K562 (cell line): ENCODE data around the gene USB1. TPM values are rescaled to one million over a fixed set of nuclear protein-coding genes. Genes with fewer than 3 reads are reported as not detected.

Experiments used
- BRD4 ChIP-seq: fragments of 200-600 bp; sonication (generic); IDR thresholded peaks from 2 replicates; pipeline ENCODE4 v1.6.1; 2017; ENCODE audit warnings: inconsistent platforms
- CREB5 ChIP-seq: fragments of 250-450 bp; sonication (Bioruptor Pico); IDR thresholded peaks from 2 replicates; pipeline ENCODE4 v1.5.0; 2020; ENCODE audit warnings: mild to moderate bottlenecking
- FOXP4 ChIP-seq: sonication (generic); formaldehyde crosslinking; IDR thresholded peaks from 2 replicates; pipeline ENCODE4 v1.8.0; 2022; ENCODE audit warnings: mild to moderate bottlenecking, missing genetic modification reagents, borderline replicate concordance
- HNRNPH1 ChIP-seq: fragments of 200-400 bp; formaldehyde crosslinking; optimal IDR thresholded peaks from 2 replicates; pipeline ENCODE3; 2017; ENCODE audit warnings: low read depth, mild to moderate bottlenecking, low read length, moderate library complexity
- SMARCA4 ChIP-seq: fragments of 450-650 bp; IDR thresholded peaks from 2 replicates; pipeline ENCODE4 v1.6.1; 2016
- TEAD4 ChIP-seq, 2 experiments: sonication (generic) in 1 of 2; formaldehyde crosslinking in 1 of 2; IDR thresholded peaks; 2 replicates each; pipeline versions ENCODE4 v1.6.1 to v1.8.0; 2012 to 2022; ENCODE audit warnings: borderline replicate concordance in 1 of 2, inconsistent platforms in 1 of 2, low read length in 1 of 2, mild to moderate bottlenecking in 1 of 2, missing genetic modification reagents in 1 of 2
- ZC3H11A ChIP-seq: IDR thresholded peaks from 2 replicates; pipeline ENCODE4 v1.6.1; 2012; ENCODE audit warnings: low read depth, low read length, improper control_type of control experiment
- ZNF133 ChIP-seq: fragments of 250-450 bp; sonication (Bioruptor Pico); IDR thresholded peaks from 2 replicates; pipeline ENCODE4 v1.4.0; 2020; ENCODE audit warnings: mild to moderate bottlenecking
- ZNF324 ChIP-seq: fragments of 250-450 bp; sonication (Bioruptor Pico); IDR thresholded peaks from 2 replicates; pipeline ENCODE4 v1.4.0; 2020; ENCODE audit warnings: mild to moderate bottlenecking
- ZNF384 ChIP-seq: IDR thresholded peaks from 2 replicates; pipeline ENCODE4 v1.6.1; 2012; ENCODE audit warnings: low read depth, low read length, improper control_type of control experiment
- ZNF408 ChIP-seq: fragments of 250-450 bp; sonication (Bioruptor Pico); IDR thresholded peaks from 2 replicates; pipeline ENCODE4 v1.4.0; 2020; ENCODE audit warnings: low read depth, mild to moderate bottlenecking, moderate library complexity
- ZNF518B ChIP-seq: fragments of 250-450 bp; sonication (Bioruptor Pico); IDR thresholded peaks from 2 replicates; pipeline ENCODE4 v1.5.0; 2021; ENCODE audit warnings: mild to moderate bottlenecking, moderate library complexity
- polyA plus RNA-seq, 8 experiments: library from polyadenylated mRNA; depleted of rRNA in 4 of 8; stranded (reverse) in 5 of 8; unstranded in 3 of 8; fragments of >200 nt; fragmentation: Nextera tagmentation in 2 of 8; fragmentation: Illumina TruSeq in 1 of 8; extraction: Ambion mirVana in 2 of 8; extraction: Trizol in 1 of 8; gene quantifications; 2 replicates each; pipeline versions ENCODE4 v1.2.1 to v1.2.3, GENCODE V29; 2011 to 2014; ENCODE audit warnings: inconsistent platforms in 1 of 8, missing spikeins in 1 of 8
- total RNA-seq, 7 experiments: library from RNA; depleted of rRNA in 6 of 7; stranded (reverse); fragments of >200 nt in 6 of 7; fragmentation: Illumina TruSeq in 2 of 7; extraction: Trizol in 2 of 7; gene quantifications; 2 replicates each; pipeline versions ENCODE4 v1.2.1 to v1.2.3, GENCODE V29; 2011 to 2021; ENCODE audit warnings: low replicate concordance in 1 of 7
- TF ChIP-seq, protein P1 (sequence below): fragments of 250-450 bp; sonication (Bioruptor Pico); IDR thresholded peaks from 2 replicates; pipeline ENCODE4 v1.5.1; 2021; ENCODE audit warnings: mild to moderate bottlenecking
- TF ChIP-seq, protein P2 (sequence below): sonication (generic); formaldehyde crosslinking; IDR thresholded peaks from 2 replicates; pipeline ENCODE4 v1.8.0; 2023; ENCODE audit warnings: mild to moderate bottlenecking, missing genetic modification reagents

Gene USB1
- total and polyA plus RNA-seq, 9 of the 15 experiments (the other 6 are each of a cell fraction or from before 2014, with no cell fraction given) = 11.6 to 73.6 (median 19.4) TPM

DNA sequence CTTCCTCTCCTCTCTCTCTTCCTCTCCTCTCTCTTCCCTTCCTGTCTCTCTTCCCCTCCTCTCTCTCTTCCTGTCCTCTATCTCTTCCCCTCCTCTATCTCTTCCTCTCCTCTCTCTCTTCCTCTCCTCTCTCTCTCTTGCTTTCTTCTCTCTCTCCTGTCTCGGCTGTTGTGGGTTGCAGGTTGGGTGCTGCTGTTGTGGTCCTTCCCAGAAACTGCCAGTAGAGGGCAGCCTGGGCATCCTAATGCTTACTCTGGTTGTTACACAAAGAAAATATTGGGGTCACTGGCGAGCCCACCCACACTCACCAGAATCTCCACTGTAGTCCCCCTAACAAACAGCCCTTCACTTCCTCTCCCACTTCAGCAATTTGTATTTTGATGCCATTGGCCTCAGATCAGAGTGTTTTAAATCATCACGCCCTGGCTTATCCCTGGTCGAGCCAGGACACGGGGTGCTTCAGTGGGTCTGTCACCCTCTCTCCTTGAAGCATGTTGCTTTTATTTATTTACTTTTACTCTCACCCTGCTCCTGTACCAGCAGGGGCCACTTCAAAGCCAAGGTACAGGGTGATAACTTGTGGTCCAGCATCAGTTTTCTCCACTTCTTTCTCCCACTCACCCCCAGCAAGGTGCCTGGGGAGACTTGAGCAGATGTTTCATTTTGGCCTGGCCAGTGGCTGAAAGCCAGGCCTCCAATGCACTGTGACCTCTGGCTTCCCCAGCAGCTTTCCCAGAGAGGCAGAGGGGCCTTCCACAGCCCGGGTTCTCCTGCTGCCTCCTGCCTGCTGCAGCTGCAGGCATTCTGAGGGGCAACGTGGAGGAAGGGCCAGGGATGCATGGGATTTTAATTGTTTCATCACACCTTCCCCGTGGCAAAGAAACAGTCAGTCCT lies 19.7 kb downstream of the USB1 start (continued):
- TF ChIP-seq ZNF518B (no peak), ZNF408 (CRISPR knock-in tag) (no peak), ZC3H11A (no peak), CREB5 (CRISPR knock-in tag) (no peak), ZNF324 (no peak), ZNF384 (no peak), HNRNPH1 (no peak), BRD4 (no peak), ZNF133 (no peak), FOXP4 (no peak), TEAD4 (IDR thresholded peaks at IDR 0.05; ENCODE audit: low read length) (no peak), TEAD4 (CRISPR knock-in tag; IDR thresholded peaks at IDR 0.05; ENCODE audit: borderline replicate concordance) (no peak), SMARCA4 (no peak)
- TF ChIP-seq, protein P1, sequence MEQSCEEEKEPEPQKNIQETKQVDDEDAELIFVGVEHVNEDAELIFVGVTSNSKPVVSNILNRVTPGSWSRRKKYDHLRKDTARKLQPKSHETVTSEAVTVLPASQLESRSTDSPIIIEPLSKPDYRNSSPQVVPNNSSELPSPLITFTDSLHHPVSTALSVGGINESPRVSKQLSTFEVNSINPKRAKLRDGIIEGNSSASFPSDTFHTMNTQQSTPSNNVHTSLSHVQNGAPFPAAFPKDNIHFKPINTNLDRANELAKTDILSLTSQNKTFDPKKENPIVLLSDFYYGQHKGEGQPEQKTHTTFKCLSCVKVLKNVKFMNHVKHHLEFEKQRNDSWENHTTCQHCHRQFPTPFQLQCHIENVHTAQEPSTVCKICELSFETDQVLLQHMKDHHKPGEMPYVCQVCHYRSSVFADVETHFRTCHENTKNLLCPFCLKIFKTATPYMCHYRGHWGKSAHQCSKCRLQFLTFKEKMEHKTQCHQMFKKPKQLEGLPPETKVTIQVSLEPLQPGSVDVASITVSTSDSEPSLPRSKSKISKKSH = no peak
- TF ChIP-seq, protein P2, sequence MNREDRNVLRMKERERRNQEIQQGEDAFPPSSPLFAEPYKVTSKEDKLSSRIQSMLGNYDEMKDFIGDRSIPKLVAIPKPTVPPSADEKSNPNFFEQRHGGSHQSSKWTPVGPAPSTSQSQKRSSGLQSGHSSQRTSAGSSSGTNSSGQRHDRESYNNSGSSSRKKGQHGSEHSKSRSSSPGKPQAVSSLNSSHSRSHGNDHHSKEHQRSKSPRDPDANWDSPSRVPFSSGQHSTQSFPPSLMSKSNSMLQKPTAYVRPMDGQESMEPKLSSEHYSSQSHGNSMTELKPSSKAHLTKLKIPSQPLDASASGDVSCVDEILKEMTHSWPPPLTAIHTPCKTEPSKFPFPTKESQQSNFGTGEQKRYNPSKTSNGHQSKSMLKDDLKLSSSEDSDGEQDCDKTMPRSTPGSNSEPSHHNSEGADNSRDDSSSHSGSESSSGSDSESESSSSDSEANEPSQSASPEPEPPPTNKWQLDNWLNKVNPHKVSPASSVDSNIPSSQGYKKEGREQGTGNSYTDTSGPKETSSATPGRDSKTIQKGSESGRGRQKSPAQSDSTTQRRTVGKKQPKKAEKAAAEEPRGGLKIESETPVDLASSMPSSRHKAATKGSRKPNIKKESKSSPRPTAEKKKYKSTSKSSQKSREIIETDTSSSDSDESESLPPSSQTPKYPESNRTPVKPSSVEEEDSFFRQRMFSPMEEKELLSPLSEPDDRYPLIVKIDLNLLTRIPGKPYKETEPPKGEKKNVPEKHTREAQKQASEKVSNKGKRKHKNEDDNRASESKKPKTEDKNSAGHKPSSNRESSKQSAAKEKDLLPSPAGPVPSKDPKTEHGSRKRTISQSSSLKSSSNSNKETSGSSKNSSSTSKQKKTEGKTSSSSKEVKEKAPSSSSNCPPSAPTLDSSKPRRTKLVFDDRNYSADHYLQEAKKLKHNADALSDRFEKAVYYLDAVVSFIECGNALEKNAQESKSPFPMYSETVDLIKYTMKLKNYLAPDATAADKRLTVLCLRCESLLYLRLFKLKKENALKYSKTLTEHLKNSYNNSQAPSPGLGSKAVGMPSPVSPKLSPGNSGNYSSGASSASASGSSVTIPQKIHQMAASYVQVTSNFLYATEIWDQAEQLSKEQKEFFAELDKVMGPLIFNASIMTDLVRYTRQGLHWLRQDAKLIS (CRISPR knock-in tag) = no peak
